Gastroesophageal sphincter (tissue), 3 donors: Measurements from ENCODE around the gene NELFB.

ENCODE experiments used
- CTCF ChIP-seq, 4 experiments: fragments of 200-600 bp in 2 of 4; fragments of 450-650 bp in 2 of 4; sonication (generic) in 1 of 4; IDR thresholded peaks; one replicate each; pipeline ENCODE4 v1.5.1; 2017 to 2019; ENCODE audit warnings: antibody characterized with exemption in 4 of 4, mild to moderate bottlenecking in 2 of 4, moderate library complexity in 2 of 4
- POLR2A ChIP-seq, 2 donors: fragments of 450-650 bp; IDR thresholded peaks; one replicate each; pipeline ENCODE4 v1.6.1; 2017; ENCODE audit warnings: antibody characterized with exemption in 2 of 2, mild to moderate bottlenecking in 2 of 2, moderate library complexity in 1 of 2

- TF ChIP-seq CTCF (IDR thresholded peaks at IDR 0.05) (no peak), POLR2A (IDR thresholded peaks at IDR 0.05) (no peak)
Observed at GRCh38 chr9:137253717-137254623, 1.2 kb upstream of the NELFB start.
